Endodermal cell (in vitro differentiated cells): ENCODE results near the gene OR1I1. TPM values are rescaled to one million over a fixed set of nuclear protein-coding genes. Genes with fewer than 3 reads are reported as not detected.

Experiments
- DNase-seq: peaks from one replicate; pipeline ENCODE4 v3.0.0-alpha.2; 2017
- H3K27ac ChIP-seq: 2 replicates; pipeline ENCODE4 v1.5.1; 2013; ENCODE audit warnings: mild to moderate bottlenecking, low read depth, low read length, moderate library complexity
- H3K27me3 ChIP-seq: 2 replicates; pipeline ENCODE4 v1.6.1; 2013; ENCODE audit warnings: mild to moderate bottlenecking, low read length, moderate library complexity; ENCODE audit not compliant: insufficient read depth, control insufficient read depth, poor library complexity, severe bottlenecking
- H3K36me3 ChIP-seq: 2 replicates; pipeline ENCODE4 v1.7.0; 2013; ENCODE audit warnings: mild to moderate bottlenecking, low read length, moderate library complexity; ENCODE audit not compliant: control insufficient read depth, insufficient read depth
- H3K4me1 ChIP-seq: one replicate; pipeline ENCODE4 v1.7.0; 2013; ENCODE audit warnings: low read length; ENCODE audit not compliant: control insufficient read depth, insufficient read depth
- H3K4me3 ChIP-seq: 2 replicates; pipeline ENCODE4 v1.5.1; 2013; ENCODE audit warnings: mild to moderate bottlenecking, low read length, moderate library complexity
- H3K9ac ChIP-seq: 2 replicates; pipeline ENCODE4 v1.6.1; 2013; ENCODE audit warnings: mild to moderate bottlenecking, low read length, moderate library complexity; ENCODE audit not compliant: poor library complexity, severe bottlenecking; ENCODE audit errors: extremely low read depth
- H3K9me3 ChIP-seq: 2 replicates; pipeline ENCODE4 v1.6.1; 2013; ENCODE audit warnings: mild to moderate bottlenecking, low read length, moderate library complexity; ENCODE audit not compliant: control insufficient read depth
- H3K27ac Mint-ChIP-seq: 2 replicates; pipeline ENCODE4 v1.8.0; 2020; ENCODE audit warnings: mixed read lengths
- H3K27me3 Mint-ChIP-seq: 2 replicates; pipeline ENCODE4 v1.8.0; 2021; ENCODE audit warnings: mild to moderate bottlenecking, mixed read lengths; ENCODE audit not compliant: insufficient read depth
- H3K36me3 Mint-ChIP-seq: 2 replicates; pipeline ENCODE4 v1.8.0; 2020; ENCODE audit warnings: low read depth, mixed read lengths
- H3K4me1 Mint-ChIP-seq: 2 replicates; pipeline ENCODE4 v1.8.0; 2020; ENCODE audit warnings: mixed read lengths
- H3K4me3 Mint-ChIP-seq: 2 replicates; pipeline ENCODE4 v1.8.0; 2020; ENCODE audit warnings: mild to moderate bottlenecking, moderate library complexity, mixed read lengths
- H3K9me3 Mint-ChIP-seq: 2 replicates; pipeline ENCODE4 v1.8.0; 2020; ENCODE audit warnings: mild to moderate bottlenecking, mixed read lengths
- WGBS, 2 experiments: methylation state at CpG; one replicate each; pipeline versions ENCODE4 v1.1.5 to v1.1.7; 2013; ENCODE audit warnings: missing lambda C conversion rate in 2 of 2, mixed read lengths in 1 of 2; ENCODE audit not compliant: insufficient coverage in 1 of 2, insufficient read length in 1 of 2; 5-methylcytosine and 5-hydroxymethylcytosine counted together
- total RNA-seq, 2 donors: library from RNA; stranded (reverse); fragmentation: NEBNext Ultra II Directional in 1 of 2; extraction: Animal tissue kit (Norgen Biotek cat#: 25700) in 1 of 2; gene quantifications; 2 replicates in 1 of 2; 3 replicates in 1 of 2; pipeline ENCODE4 v1.2.1, GENCODE V29; 2021
- TF ChIP-seq, protein P1 (sequence below): fragments of 200-600 bp; sonication (generic); conservative IDR thresholded peaks from 2 replicates; pipeline ENCODE4 v1.5.0; 2021; ENCODE audit warnings: antibody characterized with exemption, mild to moderate bottlenecking

Gene OR1I1
- total RNA-seq, 2 donors from 2014 or later, result not detected

DNA sequence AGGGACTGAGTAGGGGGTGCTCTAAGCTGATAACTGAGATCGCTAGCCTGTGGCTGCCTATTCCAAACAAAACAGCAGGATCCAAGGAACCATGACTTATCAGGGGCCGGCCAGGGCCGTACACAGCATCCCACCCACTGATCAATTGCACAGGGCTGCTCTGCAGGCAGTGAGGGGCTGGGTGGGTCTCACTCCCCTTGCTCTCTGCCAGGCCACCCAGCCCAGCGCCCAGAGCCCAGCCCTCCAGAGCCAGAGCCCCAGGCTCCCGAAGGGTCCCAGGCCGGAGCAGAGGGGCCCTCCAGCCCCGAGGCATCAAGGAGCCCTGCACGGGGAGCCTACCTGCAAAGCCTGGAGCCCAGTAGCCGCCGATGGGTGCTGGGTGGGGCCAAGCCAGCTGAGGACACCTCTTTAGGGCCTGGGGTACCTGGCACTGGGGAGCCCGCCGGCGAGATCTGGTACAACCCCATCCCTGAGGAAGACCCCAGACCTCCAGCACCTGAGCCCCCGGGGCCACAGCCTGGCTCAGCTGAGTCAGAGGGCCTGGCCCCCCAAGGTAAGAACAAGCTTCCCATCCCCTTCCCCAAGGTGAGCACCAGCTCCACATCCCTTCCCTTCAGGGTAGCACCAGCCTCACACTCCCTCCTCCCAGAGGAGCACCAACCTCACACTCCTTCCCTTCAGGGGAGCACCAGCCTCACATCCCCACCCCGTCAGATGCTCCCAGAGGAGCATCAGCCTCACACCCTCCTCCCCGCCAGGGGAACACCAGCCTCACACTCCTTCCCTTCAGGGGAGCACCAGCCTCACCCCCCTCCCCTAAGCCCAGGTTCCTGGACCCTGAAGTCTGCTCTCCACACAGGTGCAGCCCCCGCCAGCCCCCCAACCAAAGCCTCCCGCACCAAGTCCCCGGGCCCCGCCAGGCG lies 27.1 kb downstream of the OR1I1 start:
- H3K27ac Mint-ChIP-seq, result no peak overlapping the region
- no peak for DNase-seq
- H3K27ac ChIP-seq, result no peak overlapping the region

DNA sequence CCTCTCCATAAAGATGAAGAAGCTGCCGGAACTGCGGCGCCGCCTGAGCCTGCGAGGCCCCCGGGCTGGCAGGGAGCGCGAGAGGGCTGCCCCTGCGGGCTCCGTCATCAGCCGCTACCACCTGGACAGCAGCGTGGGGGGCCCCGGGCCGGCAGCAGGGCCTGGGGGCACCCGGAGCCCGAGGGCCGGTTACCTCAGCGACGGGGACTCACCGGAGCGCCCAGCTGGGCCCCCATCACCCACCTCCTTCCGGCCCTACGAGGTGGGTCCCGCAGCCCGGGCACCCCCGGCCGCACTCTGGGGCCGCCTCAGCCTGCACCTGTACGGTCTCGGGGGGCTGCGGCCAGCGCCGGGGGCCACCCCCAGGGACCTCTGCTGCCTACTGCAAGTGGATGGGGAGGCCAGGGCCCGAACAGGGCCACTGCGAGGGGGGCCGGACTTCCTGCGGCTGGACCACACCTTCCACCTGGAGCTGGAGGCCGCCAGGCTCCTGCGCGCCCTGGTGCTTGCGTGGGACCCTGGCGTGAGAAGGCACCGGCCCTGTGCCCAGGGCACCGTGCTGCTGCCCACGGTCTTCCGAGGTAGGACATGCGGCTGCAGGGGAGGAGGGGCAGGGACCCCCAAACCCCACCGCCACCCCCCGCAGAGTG lies 27.9 kb downstream of the OR1I1 start:
- no peaks in the 10 kb centered on the region for H3K9me3 Mint-ChIP-seq
- H3K4me3 Mint-ChIP-seq, result no peak overlapping the region
- TF ChIP-seq, protein P1, sequence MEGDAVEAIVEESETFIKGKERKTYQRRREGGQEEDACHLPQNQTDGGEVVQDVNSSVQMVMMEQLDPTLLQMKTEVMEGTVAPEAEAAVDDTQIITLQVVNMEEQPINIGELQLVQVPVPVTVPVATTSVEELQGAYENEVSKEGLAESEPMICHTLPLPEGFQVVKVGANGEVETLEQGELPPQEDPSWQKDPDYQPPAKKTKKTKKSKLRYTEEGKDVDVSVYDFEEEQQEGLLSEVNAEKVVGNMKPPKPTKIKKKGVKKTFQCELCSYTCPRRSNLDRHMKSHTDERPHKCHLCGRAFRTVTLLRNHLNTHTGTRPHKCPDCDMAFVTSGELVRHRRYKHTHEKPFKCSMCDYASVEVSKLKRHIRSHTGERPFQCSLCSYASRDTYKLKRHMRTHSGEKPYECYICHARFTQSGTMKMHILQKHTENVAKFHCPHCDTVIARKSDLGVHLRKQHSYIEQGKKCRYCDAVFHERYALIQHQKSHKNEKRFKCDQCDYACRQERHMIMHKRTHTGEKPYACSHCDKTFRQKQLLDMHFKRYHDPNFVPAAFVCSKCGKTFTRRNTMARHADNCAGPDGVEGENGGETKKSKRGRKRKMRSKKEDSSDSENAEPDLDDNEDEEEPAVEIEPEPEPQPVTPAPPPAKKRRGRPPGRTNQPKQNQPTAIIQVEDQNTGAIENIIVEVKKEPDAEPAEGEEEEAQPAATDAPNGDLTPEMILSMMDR, result no peak
- H3K36me3 Mint-ChIP-seq, result peaks cover 35% of the 10 kb centered on the region
- Histone ChIP-seq H3K27me3 (no peaks in the 10 kb centered on the region), H3K4me1 (no peaks in the 10 kb centered on the region), H3K36me3 (peaks cover 35% of the 10 kb centered on the region), H3K9ac (no peak overlapping the region), H3K9me3 (no peaks in the 10 kb centered on the region), H3K27ac (no peak overlapping the region), H3K4me3 (no peak overlapping the region)
- no peak for DNase-seq
- peaks cover 10% of the 10 kb centered on the region for H3K4me1 Mint-ChIP-seq
- H3K27me3 Mint-ChIP-seq, result peaks cover 2% of the 10 kb centered on the region
- 96 to 99% methylated on average over 19 to 49 of the region's 49 CpGs for WGBS, 2 experiments
- H3K27ac Mint-ChIP-seq, result no peak overlapping the region

More for the DNA sequence above, 27.1 kb downstream of the OR1I1 start:
- Mint-ChIP-seq H3K9me3 (peaks cover 5% of the 10 kb centered on the region), H3K36me3 (peaks cover 29% of the 10 kb centered on the region), H3K4me3 (no peak overlapping the region), H3K27me3 (peaks cover 4% of the 10 kb centered on the region), H3K4me1 (peaks cover 10% of the 10 kb centered on the region)
- Histone ChIP-seq H3K27me3 (no peaks in the 10 kb centered on the region), H3K9me3 (no peaks in the 10 kb centered on the region), H3K36me3 (peaks cover 33% of the 10 kb centered on the region), H3K4me3 (peak overlapping the region; percentile 87), H3K9ac (no peak overlapping the region), H3K4me1 (no peaks in the 10 kb centered on the region)
- TF ChIP-seq, protein P1, result no peak
- 93 to 97% methylated on average over 8 to 21 of the region's 21 CpGs for WGBS, 2 experiments

DNA sequence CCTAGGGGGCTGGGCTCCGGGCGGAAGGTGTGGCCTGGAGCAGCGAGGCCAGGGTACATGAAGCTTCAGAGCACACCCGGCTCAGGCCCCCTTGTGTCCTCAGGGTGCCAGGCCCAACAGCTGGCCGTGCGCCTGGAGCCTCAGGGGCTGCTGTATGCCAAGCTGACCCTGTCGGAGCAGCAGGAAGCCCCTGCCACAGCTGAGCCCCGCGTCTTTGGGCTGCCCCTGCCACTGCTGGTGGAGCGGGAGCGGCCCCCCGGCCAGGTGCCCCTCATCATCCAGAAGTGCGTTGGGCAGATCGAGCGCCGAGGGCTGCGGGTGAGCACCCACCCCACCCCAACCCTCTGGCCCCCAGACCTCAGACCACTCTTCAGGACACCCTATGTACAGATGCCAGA lies 28.4 kb downstream of the OR1I1 start:
- Mint-ChIP-seq H3K27me3 (peaks cover 2% of the 10 kb centered on the region), H3K9me3 (no peaks in the 10 kb centered on the region), H3K4me3 (no peak overlapping the region), H3K27ac (no peak overlapping the region), H3K4me1 (peaks cover 10% of the 10 kb centered on the region), H3K36me3 (peaks cover 38% of the 10 kb centered on the region)
- Histone ChIP-seq H3K9me3 (no peaks in the 10 kb centered on the region), H3K27me3 (no peaks in the 10 kb centered on the region), H3K4me3 (no peak overlapping the region), H3K4me1 (no peaks in the 10 kb centered on the region), H3K36me3 (peaks cover 39% of the 10 kb centered on the region), H3K27ac (no peak overlapping the region), H3K9ac (no peak overlapping the region)
- TF ChIP-seq, protein P1, result no peak
- WGBS, 2 experiments, result 95 to 100% methylated on average over 4 to 17 of the region's 17 CpGs
- DNase-seq, result no peak
